Measurements from ENCODE around the gene SSX3.
"Not testable (repeated sequence)": the region's sequence is repeated elsewhere in the genome, so short reads cannot be mapped to it uniquely, and the experiment has no call there.

DNA sequence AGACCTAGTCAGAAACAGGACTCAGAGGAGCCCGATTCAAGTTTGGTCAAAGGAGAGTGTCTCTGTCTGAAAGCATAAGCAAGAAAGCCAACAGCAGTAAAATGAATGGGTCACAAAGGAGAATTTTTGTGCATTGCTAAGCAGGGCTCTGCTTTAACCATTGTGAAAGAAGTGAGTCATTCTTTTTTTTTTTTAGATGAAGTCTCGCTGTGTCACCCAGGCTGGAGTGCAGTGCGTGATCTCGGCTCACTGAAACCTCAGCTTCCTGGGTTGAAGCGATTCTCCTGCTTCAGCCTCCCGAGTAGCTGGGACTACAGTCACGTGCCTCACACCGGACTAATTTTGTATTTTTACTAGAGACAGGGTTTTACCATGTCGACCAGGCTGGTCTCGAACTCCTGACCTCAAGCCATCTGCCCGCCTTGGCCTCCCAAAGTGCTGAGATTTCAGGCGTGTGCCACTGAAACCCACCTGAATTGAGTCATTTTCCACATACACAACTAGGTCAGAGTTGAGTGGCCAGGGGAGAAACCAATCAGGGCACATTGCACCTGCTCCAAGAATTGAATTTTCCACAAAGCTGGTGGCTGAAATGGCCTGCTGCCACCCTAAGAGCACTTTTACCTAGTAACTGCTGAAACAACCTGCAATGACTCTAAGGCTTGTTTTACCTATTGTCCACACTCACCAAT, 11.4 kb upstream of the SSX3 start:
- TF ChIP-seq, protein P1, sequence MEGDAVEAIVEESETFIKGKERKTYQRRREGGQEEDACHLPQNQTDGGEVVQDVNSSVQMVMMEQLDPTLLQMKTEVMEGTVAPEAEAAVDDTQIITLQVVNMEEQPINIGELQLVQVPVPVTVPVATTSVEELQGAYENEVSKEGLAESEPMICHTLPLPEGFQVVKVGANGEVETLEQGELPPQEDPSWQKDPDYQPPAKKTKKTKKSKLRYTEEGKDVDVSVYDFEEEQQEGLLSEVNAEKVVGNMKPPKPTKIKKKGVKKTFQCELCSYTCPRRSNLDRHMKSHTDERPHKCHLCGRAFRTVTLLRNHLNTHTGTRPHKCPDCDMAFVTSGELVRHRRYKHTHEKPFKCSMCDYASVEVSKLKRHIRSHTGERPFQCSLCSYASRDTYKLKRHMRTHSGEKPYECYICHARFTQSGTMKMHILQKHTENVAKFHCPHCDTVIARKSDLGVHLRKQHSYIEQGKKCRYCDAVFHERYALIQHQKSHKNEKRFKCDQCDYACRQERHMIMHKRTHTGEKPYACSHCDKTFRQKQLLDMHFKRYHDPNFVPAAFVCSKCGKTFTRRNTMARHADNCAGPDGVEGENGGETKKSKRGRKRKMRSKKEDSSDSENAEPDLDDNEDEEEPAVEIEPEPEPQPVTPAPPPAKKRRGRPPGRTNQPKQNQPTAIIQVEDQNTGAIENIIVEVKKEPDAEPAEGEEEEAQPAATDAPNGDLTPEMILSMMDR (IDR thresholded peaks at IDR 0.05; ENCODE audit: insufficient read depth, low read length), result not testable (repeated sequence)
- not testable (repeated sequence) for TF ChIP-seq POLR2AphosphoS5, GABPA (IDR thresholded peaks at IDR 0.05; ENCODE audit: low read depth)
- TF ChIP-seq, protein P2, sequence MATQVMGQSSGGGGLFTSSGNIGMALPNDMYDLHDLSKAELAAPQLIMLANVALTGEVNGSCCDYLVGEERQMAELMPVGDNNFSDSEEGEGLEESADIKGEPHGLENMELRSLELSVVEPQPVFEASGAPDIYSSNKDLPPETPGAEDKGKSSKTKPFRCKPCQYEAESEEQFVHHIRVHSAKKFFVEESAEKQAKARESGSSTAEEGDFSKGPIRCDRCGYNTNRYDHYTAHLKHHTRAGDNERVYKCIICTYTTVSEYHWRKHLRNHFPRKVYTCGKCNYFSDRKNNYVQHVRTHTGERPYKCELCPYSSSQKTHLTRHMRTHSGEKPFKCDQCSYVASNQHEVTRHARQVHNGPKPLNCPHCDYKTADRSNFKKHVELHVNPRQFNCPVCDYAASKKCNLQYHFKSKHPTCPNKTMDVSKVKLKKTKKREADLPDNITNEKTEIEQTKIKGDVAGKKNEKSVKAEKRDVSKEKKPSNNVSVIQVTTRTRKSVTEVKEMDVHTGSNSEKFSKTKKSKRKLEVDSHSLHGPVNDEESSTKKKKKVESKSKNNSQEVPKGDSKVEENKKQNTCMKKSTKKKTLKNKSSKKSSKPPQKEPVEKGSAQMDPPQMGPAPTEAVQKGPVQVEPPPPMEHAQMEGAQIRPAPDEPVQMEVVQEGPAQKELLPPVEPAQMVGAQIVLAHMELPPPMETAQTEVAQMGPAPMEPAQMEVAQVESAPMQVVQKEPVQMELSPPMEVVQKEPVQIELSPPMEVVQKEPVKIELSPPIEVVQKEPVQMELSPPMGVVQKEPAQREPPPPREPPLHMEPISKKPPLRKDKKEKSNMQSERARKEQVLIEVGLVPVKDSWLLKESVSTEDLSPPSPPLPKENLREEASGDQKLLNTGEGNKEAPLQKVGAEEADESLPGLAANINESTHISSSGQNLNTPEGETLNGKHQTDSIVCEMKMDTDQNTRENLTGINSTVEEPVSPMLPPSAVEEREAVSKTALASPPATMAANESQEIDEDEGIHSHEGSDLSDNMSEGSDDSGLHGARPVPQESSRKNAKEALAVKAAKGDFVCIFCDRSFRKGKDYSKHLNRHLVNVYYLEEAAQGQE (IDR thresholded peaks at IDR 0.05; ENCODE audit: insufficient replicate concordance, low read depth), result not testable (repeated sequence)
